GM12878 (cell line): ENCODE measurements around the gene ELAVL2. TPM values are rescaled to one million over a fixed set of nuclear protein-coding genes. Genes with fewer than 3 reads are reported as not detected.

ENCODE experiments used
- ATAC-seq: fragments of 200-7000 bp; cut with Tn5 transposase; 3 replicates; pipeline ENCODE4 v1.9.1; 2020; ENCODE audit warnings: mild to moderate bottlenecking, moderate library complexity
- BruUV-seq: library from RNA; stranded (reverse); fragments of 400-500 nt; replicated peaks from 2 replicates; lab custom pipeline; 2021; lab: Mats Ljungman, UMichigan
- CTCF ChIA-PET: fragments of 300-600 bp; sonication (Branson Sonifier 250); formaldehyde crosslinking; extraction: SDS; loops from one replicate; lab custom pipeline; 2021; ENCODE audit warnings: inconsistent platforms; lab: Yijun Ruan, JAX
- POLR2A ChIA-PET: fragments of 350-600 bp; formaldehyde crosslinking; extraction: SDS; loops from one replicate; lab custom pipeline; 2021; ENCODE audit warnings: inconsistent platforms; lab: Charles Lee
- RAD21 ChIA-PET: fragments of 300-600 bp; sonication (Branson Sonifier 250); formaldehyde crosslinking; loops from one replicate; lab custom pipeline; 2023; ENCODE audit warnings: antibody characterized with exemption; ENCODE audit not compliant: unreplicated experiment; lab: Charles Lee
- SMC1A ChIA-PET: fragments of 300-600 bp; sonication (Branson Sonifier 250); formaldehyde crosslinking; loops from one replicate; lab custom pipeline; 2023; ENCODE audit not compliant: unreplicated experiment, uncharacterized antibody; lab: Charles Lee
- DNase-seq: peaks from one replicate; pipeline ENCODE4 v3.0.0-alpha.2; 2011; ENCODE audit warnings: low read depth, low spot score
- FAIRE-seq: peaks from 3 replicates; lab custom pipeline; 2011; peaks lifted over from hg19 to GRCh38; lab: Jason Lieb, UNC
- H2AFZ ChIP-seq: 2 replicates; pipeline ENCODE4 v1.6.0; 2011; ENCODE audit warnings: low read depth, low read length, control low read depth; ENCODE audit not compliant: control insufficient read depth
- H3K27ac ChIP-seq: 2 replicates; pipeline ENCODE4 v1.5.1; 2011; ENCODE audit warnings: control low read depth; ENCODE audit not compliant: control insufficient read depth, insufficient read depth
- H3K27me3 ChIP-seq, 2 experiments: replicated peaks in 1 of 2; 2 replicates each; pipeline versions ENCODE4 v1.6.0 to v1.6.1; 2011; ENCODE audit warnings: low read length in 1 of 2; ENCODE audit not compliant: control insufficient read depth in 2 of 2, insufficient read depth in 2 of 2
- H3K36me3 ChIP-seq, 2 experiments: 2 replicates each; pipeline ENCODE4 v1.5.1; 2011; ENCODE audit warnings: low read length in 1 of 2; ENCODE audit not compliant: control insufficient read depth in 2 of 2, insufficient read depth in 2 of 2
- H3K4me1 ChIP-seq: 2 replicates; pipeline ENCODE4 v1.6.1; 2011; ENCODE audit warnings: mild to moderate bottlenecking, low read length, moderate library complexity, mixed read lengths; ENCODE audit not compliant: control insufficient read depth, insufficient read depth
- H3K4me2 ChIP-seq: 2 replicates; pipeline ENCODE4 v1.6.0; 2011; ENCODE audit warnings: control low read depth; ENCODE audit not compliant: control insufficient read depth, insufficient read depth
- H3K4me3 ChIP-seq: fragments of 200-600 bp; sonication (generic); 2 replicates; pipeline ENCODE4 v1.5.1; 2016
- H3K79me2 ChIP-seq: 2 replicates; pipeline ENCODE4 v1.6.0; 2011; ENCODE audit warnings: low read length; ENCODE audit not compliant: control insufficient read depth, insufficient read depth
- H3K9ac ChIP-seq: 2 replicates; pipeline ENCODE4 v1.8.0; 2011; ENCODE audit warnings: low read length, control low read depth, mixed read lengths; ENCODE audit not compliant: control insufficient read depth, insufficient read depth
- H3K9me3 ChIP-seq: replicated peaks from 3 replicates; pipeline ENCODE4 v1.5.1; 2011; ENCODE audit warnings: mild to moderate bottlenecking, low read length; ENCODE audit not compliant: control insufficient read depth, insufficient read depth
- H4K20me1 ChIP-seq: 2 replicates; pipeline ENCODE4 v1.6.0; 2011; ENCODE audit not compliant: control insufficient read depth, insufficient read depth
- ATF3 ChIP-seq: IDR thresholded peaks from 2 replicates; pipeline ENCODE4 v1.6.1; 2011; ENCODE audit warnings: low read depth, mild to moderate bottlenecking, low read length, moderate library complexity, borderline replicate concordance; ENCODE audit errors: extremely low read depth
- BCLAF1 ChIP-seq: fragments of 450-650 bp; IDR thresholded peaks from 2 replicates; pipeline ENCODE4 v1.6.1; 2017; ENCODE audit warnings: antibody characterized with exemption, mild to moderate bottlenecking, moderate library complexity
- CREB1 ChIP-seq: IDR thresholded peaks from 2 replicates; pipeline ENCODE4 v1.6.1; 2012; ENCODE audit warnings: low read depth, mild to moderate bottlenecking, inconsistent platforms
- EZH2 ChIP-seq: IDR thresholded peaks from 2 replicates; pipeline ENCODE4 v1.6.1; 2012; ENCODE audit warnings: low read depth, mild to moderate bottlenecking, control low read depth, inconsistent platforms, low read length, borderline replicate concordance; ENCODE audit not compliant: control insufficient read depth
- FOS ChIP-seq: IDR thresholded peaks from 3 replicates; pipeline ENCODE4 v1.6.1; 2011; ENCODE audit warnings: borderline replicate concordance; ENCODE audit not compliant: insufficient read length; ENCODE audit errors: extremely low read depth
- KDM1A ChIP-seq: fragments of 200-600 bp; sonication (generic); IDR thresholded peaks from 2 replicates; pipeline ENCODE4 v1.6.1; 2016; ENCODE audit warnings: borderline replicate concordance
- KLF5 ChIP-seq: fragments of 450-650 bp; IDR thresholded peaks from 2 replicates; pipeline ENCODE4 v1.6.1; 2014; ENCODE audit warnings: mild to moderate bottlenecking; ENCODE audit not compliant: partially characterized antibody
- RAD21 ChIP-seq: IDR thresholded peaks from 2 replicates; pipeline ENCODE4 v1.6.1; 2011; ENCODE audit warnings: mild to moderate bottlenecking, low read depth, low read length, moderate library complexity; ENCODE audit not compliant: insufficient read depth
- RAD51 ChIP-seq: fragments of 450-650 bp; IDR thresholded peaks from 2 replicates; pipeline ENCODE4 v1.6.1; 2016; ENCODE audit warnings: moderate library complexity, mild to moderate bottlenecking, inconsistent platforms
- SIX5 ChIP-seq: IDR thresholded peaks from 2 replicates; pipeline ENCODE4 v1.6.1; 2011; ENCODE audit warnings: mild to moderate bottlenecking, low read depth, low read length, moderate library complexity; ENCODE audit not compliant: severe bottlenecking
- SKIL ChIP-seq: fragments of 450-650 bp; IDR thresholded peaks from 2 replicates; pipeline ENCODE4 v1.6.1; 2017; ENCODE audit warnings: mild to moderate bottlenecking, low read depth, inconsistent platforms; ENCODE audit not compliant: poor library complexity, severe bottlenecking
- SP1 ChIP-seq: IDR thresholded peaks from one replicate; pipeline ENCODE4 v1.6.1; 2011; ENCODE audit warnings: low read depth, low read length
- SRF ChIP-seq, 2 experiments: IDR thresholded peaks; 2 replicates each; pipeline ENCODE4 v1.6.1; 2011; ENCODE audit warnings: low read depth in 2 of 2, low read length in 2 of 2, mild to moderate bottlenecking in 1 of 2, moderate library complexity in 1 of 2
- ZZZ3 ChIP-seq: IDR thresholded peaks from 2 replicates; pipeline ENCODE4 v1.6.1; 2011; ENCODE audit warnings: low read depth; ENCODE audit not compliant: control insufficient read depth, insufficient read length
- WGBS: methylation state at CpG from one replicate; pipeline ENCODE4 v1.1.6; 2016; ENCODE audit warnings: low lambda C conversion rate; ENCODE audit not compliant: insufficient replicate concordance, insufficient coverage; ENCODE audit errors: missing lambda C conversion rate; 5-methylcytosine and 5-hydroxymethylcytosine counted together
- in situ Hi-C: fragments of 300-500 bp; cut with MboI; formaldehyde crosslinking; loops from 9 replicates; pipeline ENCODE4 v1.14.3; 2018; ENCODE audit warnings: mixed read lengths
- intact Hi-C: fragments of 100-400 bp; cut with micrococcal nuclease; formaldehyde crosslinking; loops from one replicate; pipeline ENCODE4 v1.14.2; 2022; ENCODE audit not compliant: unreplicated experiment
- polyA plus RNA-seq, 11 experiments: library from polyadenylated mRNA; depleted of rRNA in 4 of 11; unstranded in 6 of 11; stranded (reverse) in 5 of 11; fragments of >200 nt; fragmentation: Nextera tagmentation in 4 of 11; fragmentation: Illumina TruSeq in 1 of 11; extraction: Ambion mirVana in 4 of 11; extraction: Trizol in 1 of 11; gene quantifications; 1 replicate in 1 of 11; 2 replicates in 10 of 11; pipeline versions ENCODE4 v1.2.1 to v1.2.3, GENCODE V29; 2011 to 2016; ENCODE audit warnings: inconsistent platforms in 2 of 11, missing spikeins in 2 of 11, low read depth in 1 of 11
- total RNA-seq, 4 experiments: library from RNA; depleted of rRNA in 3 of 4; stranded (reverse); fragments of >200 nt in 3 of 4; fragmentation: Illumina TruSeq in 1 of 4; extraction: Trizol in 1 of 4; gene quantifications; 2 replicates each; pipeline versions ENCODE4 v1.2.1 to v1.2.3, GENCODE V29; 2013 to 2021

ELAVL2 gene
- total and polyA plus RNA-seq, 10 of the 15 experiments (the other 5 are each of a cell fraction or from before 2014, with no cell fraction given): 0.24 to 2.6 (median 0.76) TPM

- TF ChIP-seq BCLAF1: no peak
- no peak for TF ChIP-seq EZH2
- no peak for TF ChIP-seq FOS
- TF ChIP-seq SRF (IDR thresholded peaks at IDR 0.05; ENCODE audit: low read depth in 2 of 2, low read length in 2 of 2): no peak
- TF ChIP-seq SIX5: no peak
- TF ChIP-seq CREB1: no peak
Observed at GRCh38 chr9:23702311-23702922, 123.6 kb downstream of the ELAVL2 start (continued).

GRCh38 chr9:23701291-23701690 lies 124.7 kb downstream of the ELAVL2 start:
- CTCF ChIA-PET: interaction anchor here (0.7 to 4.4 kb wide), 10 partner anchors 10 to 1231 kb away, joined by 3 to 25 read pairs (median 4); no protein-coding TSS in a partner anchor

More at GRCh38 chr9:23701291-23701690, 124.7 kb downstream of the ELAVL2 start:
- ATAC-seq (no peak), DNase-seq (no peak), FAIRE-seq (no peak)
- POLR2A ChIA-PET: interaction anchor here (1.4 kb wide), 1 partner anchor 122 kb away, joined by 3 read pairs; no protein-coding TSS in a partner anchor
- no peak for TF ChIP-seq SKIL
- TF ChIP-seq ATF3: no peak
- TF ChIP-seq SP1: no peak
- TF ChIP-seq KDM1A: no peak
- TF ChIP-seq RAD51: no peak
- no peak for TF ChIP-seq KLF5
- no peak for TF ChIP-seq ZZZ3
- TF ChIP-seq RAD21: no peak
- no peak overlapping the region for H3K4me3 ChIP-seq
- intact Hi-C loops (no loop called here), in situ Hi-C loops (no loop called here)
- no peaks in the 10 kb centered on the region for H3K27me3 ChIP-seq
- H3K36me3 ChIP-seq: no peaks in the 10 kb centered on the region
- RAD21 ChIA-PET: interaction anchor here (0.9 to 3.8 kb wide), 6 partner anchors 9 to 79 kb away, joined by 4 to 15 read pairs (median 6); no protein-coding TSS in a partner anchor
- no peak overlapping the region for H3K27ac ChIP-seq
- H3K4me2 ChIP-seq: no peak overlapping the region
- no peaks in the 10 kb centered on the region for H3K9me3 ChIP-seq
- H3K9ac ChIP-seq: no peak overlapping the region
- 35% methylated on average over 6 of the region's 6 CpGs for WGBS
- no peaks in the 10 kb centered on the region for H4K20me1 ChIP-seq
- no TSS peak for BruUV-seq
- no peaks in the 10 kb centered on the region for H3K4me1 ChIP-seq
- no peaks in the 10 kb centered on the region for H3K79me2 ChIP-seq
- SMC1A ChIA-PET: interaction anchor here (0.6 to 3.3 kb wide), 22 partner anchors 8 to 579 kb away, joined by 3 to 21 read pairs (median 4); no protein-coding TSS in a partner anchor
- no peak overlapping the region for H2AFZ ChIP-seq
